HUES6 (cell line): ENCODE data around the gene GPAM.
"Not testable (repeated sequence)": the region's sequence is repeated elsewhere in the genome, so short reads cannot be mapped to it uniquely, and the experiment has no call there.

Experiments used
- H3K27ac ChIP-seq: 2 replicates; pipeline ENCODE4 v1.7.0; 2013; ENCODE audit warnings: low read depth, mild to moderate bottlenecking, low read length, inconsistent platforms
- H3K27me3 ChIP-seq: 2 replicates; pipeline ENCODE4 v1.6.1; 2013; ENCODE audit warnings: low read length; ENCODE audit not compliant: control insufficient read depth, insufficient read depth
- H3K36me3 ChIP-seq: 2 replicates; pipeline ENCODE4 v1.6.1; 2013; ENCODE audit warnings: low read length; ENCODE audit not compliant: control insufficient read depth, insufficient read depth
- H3K4me1 ChIP-seq: 2 replicates; pipeline ENCODE4 v1.6.1; 2013; ENCODE audit warnings: low read length; ENCODE audit not compliant: control insufficient read depth, insufficient read depth
- H3K4me3 ChIP-seq: 2 replicates; pipeline ENCODE4 v1.5.1; 2013; ENCODE audit warnings: low read depth, low read length
- H3K9ac ChIP-seq: one replicate; pipeline ENCODE4 v1.6.1; 2013; ENCODE audit warnings: mild to moderate bottlenecking, low read length
- H3K9me3 ChIP-seq: 2 replicates; pipeline ENCODE4 v1.6.1; 2013; ENCODE audit warnings: low read depth, low read length; ENCODE audit not compliant: control insufficient read depth, insufficient read depth

The GPAM gene

DNA sequence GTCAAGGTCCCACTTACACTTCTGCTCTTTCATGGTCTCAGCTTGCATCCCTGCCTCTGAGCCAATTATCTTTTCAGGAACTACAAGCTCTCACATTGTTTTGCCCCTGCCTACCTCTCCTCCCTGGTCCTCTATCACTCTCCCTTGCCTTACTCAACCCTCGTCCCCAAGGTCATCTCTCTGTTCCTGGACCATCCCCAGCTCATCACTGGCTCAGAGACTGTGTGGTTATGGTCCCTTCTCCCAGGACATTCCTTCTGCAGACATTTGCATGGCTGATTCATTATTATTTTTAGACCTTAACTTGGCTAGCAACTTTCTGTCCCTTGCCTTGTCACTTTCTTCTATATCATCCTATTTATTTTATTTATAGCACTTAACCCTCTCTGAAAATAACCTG lies 17.8 kb upstream of the GPAM start:
- Histone ChIP-seq H3K27ac (no peak overlapping the region), H3K27me3 (no peaks in the 10 kb centered on the region; the same call in 1 of the 2 replicates), H3K9me3 (no peaks in the 10 kb centered on the region), H3K4me1 (no peaks in the 10 kb centered on the region), H3K36me3 (no peaks in the 10 kb centered on the region), H3K9ac (no peak overlapping the region), H3K4me3 (no peak overlapping the region)

DNA sequence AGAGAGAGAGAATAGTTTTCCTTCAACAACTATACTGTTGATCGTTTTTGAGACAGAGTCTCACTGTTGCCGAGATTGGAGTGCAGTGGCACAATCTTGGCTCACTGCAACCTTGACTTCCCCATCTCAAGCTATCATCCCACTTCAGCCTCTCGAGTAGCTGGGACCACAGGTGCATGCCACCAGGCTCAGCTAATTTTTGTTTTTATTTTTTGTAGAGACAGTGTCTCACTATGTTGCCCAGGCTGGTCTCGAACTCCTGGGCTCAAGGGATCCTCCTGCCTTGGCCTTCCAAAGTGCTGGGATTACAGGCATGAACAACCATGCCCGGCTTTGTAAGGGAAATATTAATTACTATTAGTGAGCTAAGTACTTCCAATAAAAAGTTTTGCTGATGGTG lies 16.7 kb upstream of the GPAM start:
- not testable (repeated sequence) for H3K27ac ChIP-seq, H3K4me3 ChIP-seq, H3K4me1 ChIP-seq, H3K9ac ChIP-seq, H3K36me3 ChIP-seq, H3K9me3 ChIP-seq, H3K27me3 ChIP-seq

DNA sequence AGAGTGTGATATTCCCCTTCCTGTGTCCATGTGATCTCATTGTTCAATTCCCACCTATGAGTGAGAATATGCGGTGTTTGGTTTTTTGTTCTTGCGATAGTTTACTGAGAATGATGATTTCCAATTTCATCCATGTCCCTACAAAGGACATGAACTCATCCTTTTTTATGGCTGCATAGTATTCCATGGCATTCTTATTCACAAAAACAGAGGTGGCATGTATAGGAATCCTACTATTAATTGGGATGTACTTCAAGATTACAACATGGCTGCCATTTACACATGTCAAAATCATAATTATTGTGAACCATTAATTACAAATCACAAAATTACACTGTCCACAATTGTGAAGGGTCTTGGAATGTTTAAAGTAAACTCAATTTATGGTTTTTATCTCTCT lies 14.1 kb upstream of the GPAM start:
- not testable (repeated sequence) for H3K36me3 ChIP-seq, H3K4me3 ChIP-seq, H3K4me1 ChIP-seq, H3K9me3 ChIP-seq, H3K9ac ChIP-seq, H3K27me3 ChIP-seq, H3K27ac ChIP-seq

DNA sequence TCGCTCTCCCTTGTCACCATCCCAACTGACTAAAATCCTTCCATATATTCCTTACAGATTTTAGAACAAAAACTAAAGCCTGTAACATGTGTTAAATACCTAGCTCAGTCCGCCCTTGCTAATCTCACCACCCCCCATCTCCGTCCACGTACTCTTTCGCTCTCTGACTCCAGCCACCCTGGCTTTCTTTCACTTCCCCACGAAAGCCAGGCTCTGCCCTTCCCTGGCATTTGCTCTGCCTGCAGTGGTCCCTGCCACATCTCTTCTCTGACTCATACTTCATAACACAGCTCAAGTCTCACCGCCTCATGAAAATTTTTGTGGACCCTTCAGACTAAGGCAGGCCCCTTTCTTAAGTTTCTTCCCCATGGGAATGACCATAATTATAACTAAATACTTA lies 11.7 kb upstream of the GPAM start:
- no peak overlapping the region for H3K4me3 ChIP-seq
- H3K27me3 ChIP-seq, result peaks cover 5% of the 10 kb centered on the region; the same call in 1 of the 2 replicates
- no peaks in the 10 kb centered on the region for H3K4me1 ChIP-seq
- H3K36me3 ChIP-seq, result no peaks in the 10 kb centered on the region
- H3K9me3 ChIP-seq, result no peaks in the 10 kb centered on the region
- no peak overlapping the region for H3K9ac ChIP-seq
- H3K27ac ChIP-seq, result no peak overlapping the region

DNA sequence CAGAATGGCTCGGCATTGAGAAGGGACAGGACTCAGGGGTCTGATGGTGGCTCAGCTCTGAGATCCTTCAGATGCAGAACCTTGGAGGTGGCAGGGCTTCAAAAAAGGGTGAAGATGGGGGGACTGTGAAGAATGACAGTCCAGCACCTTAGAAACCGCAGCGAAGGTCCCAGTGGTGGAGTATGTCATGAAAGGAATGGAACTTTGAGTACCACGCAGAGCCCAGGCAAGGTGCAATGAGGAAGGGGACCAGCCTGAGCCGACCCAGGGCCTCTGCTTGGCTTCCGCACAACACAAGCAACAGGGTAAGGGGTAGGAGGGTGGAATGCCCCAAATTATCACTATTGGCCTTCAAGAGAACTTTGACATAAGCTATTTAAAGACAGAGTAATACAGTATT lies 8.2 kb upstream of the GPAM start:
- Histone ChIP-seq H3K27ac (no peak overlapping the region), H3K4me1 (no peaks in the 10 kb centered on the region), H3K9ac (no peak overlapping the region), H3K9me3 (no peaks in the 10 kb centered on the region; the same call in 1 of the 2 replicates), H3K4me3 (no peak overlapping the region), H3K36me3 (no peaks in the 10 kb centered on the region), H3K27me3 (peaks cover 5% of the 10 kb centered on the region; the same call in 1 of the 2 replicates)

DNA sequence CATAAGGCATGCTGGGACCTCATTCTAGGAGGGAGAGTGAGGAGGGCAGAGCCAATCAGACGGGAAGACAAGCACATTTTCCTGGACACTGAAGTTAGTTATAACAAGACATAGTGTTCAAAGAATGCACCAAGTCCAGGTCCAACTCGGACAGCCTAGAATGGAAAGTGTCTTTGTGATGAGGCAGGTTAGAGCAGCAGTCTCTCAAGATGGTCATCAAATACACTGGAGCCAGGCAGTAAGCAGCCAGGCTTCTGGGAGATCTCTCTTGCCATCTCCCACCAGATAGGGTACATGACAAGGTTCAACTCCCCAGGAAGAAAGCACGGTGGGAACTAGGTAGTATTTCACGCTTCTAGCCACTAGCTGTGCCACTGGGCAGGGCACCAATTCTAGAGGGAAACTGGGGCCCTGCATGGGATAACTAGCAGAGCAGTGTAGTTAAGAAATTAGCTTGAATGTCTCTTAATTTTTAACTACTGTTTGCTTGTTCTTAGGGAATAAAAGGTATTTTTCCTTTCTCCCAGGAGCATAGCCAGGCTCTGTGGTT lies 7.6 kb upstream of the GPAM start:
- Histone ChIP-seq H3K27me3 (peaks cover 5% of the 10 kb centered on the region; the same call in 1 of the 2 replicates), H3K27ac (no peak overlapping the region), H3K36me3 (no peaks in the 10 kb centered on the region), H3K4me1 (no peaks in the 10 kb centered on the region), H3K4me3 (no peak overlapping the region), H3K9ac (no peak overlapping the region), H3K9me3 (no peaks in the 10 kb centered on the region; the same call in 1 of the 2 replicates)

DNA sequence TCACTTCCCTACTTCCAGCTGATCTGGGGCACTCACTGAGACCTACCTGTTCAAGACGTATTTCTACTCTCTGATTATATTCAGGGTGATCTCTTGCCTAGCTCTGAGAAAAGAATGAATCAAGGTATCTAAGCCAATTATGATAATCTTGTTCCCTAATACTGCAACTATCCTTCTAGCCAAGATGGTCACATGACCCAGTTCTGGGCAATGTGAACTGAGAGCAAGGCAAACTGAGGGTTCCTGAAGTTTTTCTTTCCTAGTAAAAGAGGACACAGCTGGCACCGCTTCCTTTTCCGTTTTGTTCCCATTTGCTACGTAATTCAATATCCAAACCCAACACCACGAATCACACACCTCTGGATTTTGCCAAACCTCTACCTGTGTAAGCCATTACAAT lies 5.9 kb upstream of the GPAM start:
- Histone ChIP-seq H3K4me1 (no peaks in the 10 kb centered on the region), H3K36me3 (no peaks in the 10 kb centered on the region), H3K27ac (no peak overlapping the region), H3K9ac (no peak overlapping the region), H3K9me3 (peaks cover 2% of the 10 kb centered on the region; the same call in 1 of the 2 replicates), H3K4me3 (no peak overlapping the region), H3K27me3 (no peaks in the 10 kb centered on the region)

DNA sequence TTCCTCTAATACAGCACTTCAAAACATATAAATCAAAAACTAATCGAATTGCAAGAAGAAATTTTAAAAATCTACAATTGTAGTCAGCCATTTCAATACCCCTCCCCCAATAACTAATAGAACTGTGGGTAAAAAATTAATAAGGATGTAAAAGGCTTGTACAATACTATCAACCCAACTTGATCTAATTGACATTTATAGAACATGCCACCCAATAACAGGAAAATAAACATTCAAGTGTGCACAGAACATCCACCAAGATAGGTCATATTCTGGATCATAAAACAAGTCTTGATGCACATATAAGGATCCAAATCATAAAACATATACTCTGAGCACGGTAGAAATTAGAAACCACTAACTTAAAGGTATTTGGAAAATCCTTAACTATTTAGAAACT lies 4.0 kb upstream of the GPAM start:
- peaks cover 2% of the 10 kb centered on the region; the same call in 1 of the 2 replicates for H3K9me3 ChIP-seq
- H3K4me3 ChIP-seq, result no peak overlapping the region
- no peaks in the 10 kb centered on the region for H3K27me3 ChIP-seq
- no peak overlapping the region for H3K9ac ChIP-seq
- H3K4me1 ChIP-seq, result peaks cover 4% of the 10 kb centered on the region; the same call in 1 of the 2 replicates
- H3K36me3 ChIP-seq, result no peaks in the 10 kb centered on the region
- H3K27ac ChIP-seq, result no peak overlapping the region

DNA sequence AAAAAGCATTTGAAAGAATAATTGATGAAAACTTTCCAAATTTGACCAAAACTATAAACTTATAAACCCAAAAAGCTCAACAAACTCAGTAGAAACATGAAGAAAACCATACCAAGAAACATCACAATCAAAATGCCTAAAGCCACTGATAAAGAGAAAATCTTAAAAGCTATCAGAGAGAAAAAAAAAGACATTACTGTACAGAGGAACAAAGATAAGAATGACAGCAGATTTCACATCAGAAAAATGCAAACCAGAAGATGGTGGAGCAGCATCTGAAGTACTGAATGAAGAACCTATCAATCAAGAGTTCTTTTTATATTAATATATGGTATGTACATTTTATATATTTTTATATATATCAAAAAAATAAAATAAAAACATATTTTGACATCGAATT lies 2.4 kb upstream of the GPAM start:
- no peaks in the 10 kb centered on the region for H3K36me3 ChIP-seq
- peaks cover 4% of the 10 kb centered on the region; the same call in 1 of the 2 replicates for H3K4me1 ChIP-seq
- no peak overlapping the region for H3K4me3 ChIP-seq
- no peak overlapping the region for H3K27ac ChIP-seq
- H3K27me3 ChIP-seq, result no peaks in the 10 kb centered on the region
- H3K9me3 ChIP-seq, result peaks cover 2% of the 10 kb centered on the region; the same call in 1 of the 2 replicates
- H3K9ac ChIP-seq, result no peak overlapping the region

DNA sequence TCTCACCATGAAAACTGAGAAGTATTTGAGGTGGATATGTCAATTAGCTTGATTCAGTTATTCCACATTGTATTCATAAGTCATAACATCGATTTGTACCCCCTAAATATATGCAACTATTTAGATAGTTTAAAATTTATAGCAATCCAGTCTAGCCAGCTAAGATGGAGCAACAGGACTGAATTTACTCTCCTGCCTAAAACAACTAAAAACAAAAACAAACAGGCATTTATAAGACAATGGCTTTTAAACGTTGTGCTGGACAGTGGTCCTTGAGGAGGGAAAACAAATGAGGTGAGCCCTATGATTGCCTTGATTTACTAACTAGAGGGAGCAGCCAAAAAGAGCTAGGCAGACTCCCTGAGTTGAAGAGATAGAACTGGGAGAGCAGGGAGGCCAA lies 814 bp upstream of the GPAM start:
- no peak overlapping the region for H3K27ac ChIP-seq
- H3K9me3 ChIP-seq, result peaks cover 2% of the 10 kb centered on the region; the same call in 1 of the 2 replicates
- H3K4me3 ChIP-seq, result peak overlapping the region; percentile 82
- H3K36me3 ChIP-seq, result peaks cover 7% of the 10 kb centered on the region
- H3K9ac ChIP-seq, result no peak overlapping the region
- H3K4me1 ChIP-seq, result peaks cover 4% of the 10 kb centered on the region; the same call in 1 of the 2 replicates
- H3K27me3 ChIP-seq, result no peaks in the 10 kb centered on the region

DNA sequence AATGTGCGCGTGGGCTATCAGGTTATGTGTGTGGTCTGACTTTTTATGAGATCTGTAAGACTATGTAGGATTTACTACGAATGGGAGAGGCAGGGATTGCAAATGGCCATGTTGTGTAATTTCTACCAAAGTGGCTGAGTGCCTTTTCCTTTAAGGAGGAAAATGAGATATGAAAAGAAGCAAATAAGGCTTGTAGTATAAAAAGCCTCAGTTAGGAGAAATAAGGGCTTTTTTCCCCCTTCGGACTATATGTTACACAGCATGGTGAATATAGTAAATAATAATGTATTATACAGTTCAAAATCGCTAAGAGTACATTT lies 447 bp upstream of the GPAM start:
- Histone ChIP-seq H3K9me3 (peaks cover 2% of the 10 kb centered on the region; the same call in 1 of the 2 replicates), H3K4me3 (peak overlapping the region; percentile 82), H3K9ac (peak overlapping the region; percentile 77), H3K4me1 (peaks cover 4% of the 10 kb centered on the region; the same call in 1 of the 2 replicates), H3K36me3 (peaks cover 8% of the 10 kb centered on the region), H3K27me3 (no peaks in the 10 kb centered on the region), H3K27ac (no peak overlapping the region; the same call in 1 of the 2 replicates)
